Esophagus squamous epithelium (tissue), 5 donors: ENCODE measurements around the gene CACNA2D3. TPM values are rescaled to one million over a fixed set of nuclear protein-coding genes. Genes with fewer than 3 reads are reported as not detected.

Experiments
- DNase-seq: peaks from one replicate; lab custom pipeline; 2025; lab: John Stamatoyannopoulos, UW
- H3K27ac ChIP-seq, 4 donors: fragments of 200-600 bp; sonication (generic); one replicate each; pipeline ENCODE4 v1.5.1; 2016 to 2019; ENCODE audit warnings: mild to moderate bottlenecking in 1 of 4
- H3K27me3 ChIP-seq, 4 donors: fragments of 200-600 bp; sonication (generic); 1 replicate in 3 of 4; 2 replicates in 1 of 4; pipeline versions ENCODE4 v1.5.1 to v1.6.0; 2017 to 2021; ENCODE audit warnings: antibody characterized with exemption in 1 of 4
- H3K36me3 ChIP-seq, 3 donors: fragments of 200-600 bp; sonication (generic); one replicate each; pipeline ENCODE4 v1.5.1; 2016 to 2019
- H3K4me1 ChIP-seq, 3 donors: fragments of 200-600 bp; sonication (generic); one replicate each; pipeline ENCODE4 v1.5.1; 2017 to 2019
- H3K4me3 ChIP-seq, 4 donors: fragments of 200-600 bp; sonication (generic); 1 replicate in 3 of 4; 2 replicates in 1 of 4; pipeline ENCODE4 v1.5.1; 2016 to 2019; ENCODE audit warnings: mild to moderate bottlenecking in 2 of 4, moderate library complexity in 1 of 4
- H3K9me3 ChIP-seq, 3 donors: fragments of 200-600 bp; sonication (generic); one replicate each; pipeline ENCODE4 v1.5.1; 2016 to 2019
- CTCF ChIP-seq, 6 experiments: fragments of 450-650 bp in 4 of 6; fragments of 200-600 bp in 2 of 6; sonication (generic) in 2 of 6; IDR thresholded peaks; one replicate each; pipeline ENCODE4 v1.5.1; 2016 to 2019; ENCODE audit warnings: antibody characterized with exemption in 6 of 6, mild to moderate bottlenecking in 4 of 6, moderate library complexity in 4 of 6
- POLR2A ChIP-seq, 4 donors: fragments of 450-650 bp; IDR thresholded peaks; one replicate each; pipeline ENCODE4 v1.6.1; 2017; ENCODE audit warnings: antibody characterized with exemption in 4 of 4, mild to moderate bottlenecking in 4 of 4, moderate library complexity in 3 of 4
- WGBS, 2 donors: methylation state at CpG; one replicate each; pipeline ENCODE4 v1.1.5; 2018; 5-methylcytosine and 5-hydroxymethylcytosine counted together
- intact Hi-C: fragments of 100-400 bp; cut with DNase I; formaldehyde crosslinking; loops from one replicate; pipeline ENCODE4 v1.15.0; 2022
- total RNA-seq, 4 donors: library from RNA; depleted of rRNA; stranded (reverse); fragments of >200 nt; gene quantifications; one replicate each; pipeline ENCODE4 v1.1.0, GENCODE V29; 2016
- donor health status: DM: yes; HTN: yes; CAD: no.

Gene CACNA2D3
- total RNA-seq, 4 donors from 2014 or later: 1.2 to 7.1 (median 5.1) TPM

DNA sequence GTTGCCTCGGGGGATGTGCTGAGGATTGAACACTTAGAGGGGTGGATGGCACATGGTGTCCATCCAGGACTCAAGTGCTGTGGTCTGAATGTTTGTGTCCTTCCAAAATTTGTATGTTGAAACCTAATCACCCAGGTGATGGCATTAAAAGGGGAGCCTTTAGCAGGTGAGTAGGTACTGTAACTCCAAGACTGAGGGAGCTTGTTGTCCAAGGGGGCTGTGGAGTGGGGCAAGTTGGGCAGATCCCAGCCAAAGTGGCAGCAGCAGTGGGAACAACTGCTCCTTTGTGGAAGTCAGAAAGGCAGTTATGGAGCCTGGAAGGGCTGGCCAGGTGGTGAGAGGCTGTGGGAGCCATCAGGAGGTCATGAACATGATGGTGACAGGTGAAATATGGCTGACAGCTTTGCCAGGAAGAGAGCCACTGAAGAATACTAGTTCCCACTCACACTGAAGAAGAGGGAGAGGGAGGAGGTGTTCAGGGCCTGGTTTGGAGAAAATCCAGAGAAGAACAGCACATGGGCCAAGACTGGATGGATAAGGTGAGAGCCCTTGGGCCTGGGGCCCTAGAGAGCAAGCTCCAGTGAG, 385.6 kb downstream of the CACNA2D3 start:
- Histone ChIP-seq H3K36me3 (no peaks in the 10 kb centered on the region), H3K4me3 (no peak overlapping the region), H3K4me1 (no peaks in the 10 kb centered on the region), H3K27me3 (no peaks in the 10 kb centered on the region), H3K9me3 (no peaks in the 10 kb centered on the region), H3K27ac (no peak overlapping the region)
- DNase-seq: no peak
- intact Hi-C loops: no loop called here
- no peak for TF ChIP-seq CTCF (IDR thresholded peaks at IDR 0.05)
- no peak for TF ChIP-seq POLR2A (IDR thresholded peaks at IDR 0.05)
- 80% methylated on average over 1 of the region's 1 CpG; no CpG with 5 or more reads in 1 of the 2 donors for WGBS, 2 donors

DNA sequence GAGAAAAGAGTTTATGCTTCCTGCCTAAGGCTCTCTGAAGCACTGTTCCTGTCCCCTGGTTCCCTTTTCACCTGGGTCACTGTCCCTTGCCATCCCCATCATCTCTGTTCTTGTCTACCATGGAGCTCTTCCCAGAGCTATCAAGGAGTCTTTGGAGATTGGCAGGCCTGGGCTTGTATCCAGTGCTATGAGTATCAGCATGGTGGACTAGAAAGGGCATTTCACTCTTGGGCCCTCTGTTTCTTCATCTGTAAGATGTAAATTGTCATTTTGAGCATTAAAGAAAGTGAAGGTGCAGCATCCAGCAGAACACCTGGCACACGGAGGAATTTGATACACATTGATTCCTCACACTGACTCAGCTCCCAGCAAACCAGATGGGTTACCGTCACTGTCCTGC, 388.2 kb downstream of the CACNA2D3 start:
- no peaks in the 10 kb centered on the region for H3K4me1 ChIP-seq
- H3K27me3 ChIP-seq: no peaks in the 10 kb centered on the region
- intact Hi-C loops: no loop called here
- no peak overlapping the region for H3K27ac ChIP-seq
- TF ChIP-seq POLR2A (IDR thresholded peaks at IDR 0.05): no peak
- TF ChIP-seq CTCF (IDR thresholded peaks at IDR 0.05): no peak
- no peaks in the 10 kb centered on the region for H3K36me3 ChIP-seq
- WGBS, 2 donors: 76 to 79% methylated on average over 2 of the region's 2 CpGs
- H3K4me3 ChIP-seq: no peak overlapping the region
- DNase-seq: no peak
- H3K9me3 ChIP-seq: no peaks in the 10 kb centered on the region

- H3K4me1 ChIP-seq: no peaks in the 10 kb centered on the region
- no peak overlapping the region for H3K27ac ChIP-seq
- H3K9me3 ChIP-seq: no peaks in the 10 kb centered on the region
- H3K27me3 ChIP-seq: no peaks in the 10 kb centered on the region
- TF ChIP-seq CTCF (IDR thresholded peaks at IDR 0.05): no peak
- no peak for TF ChIP-seq POLR2A (IDR thresholded peaks at IDR 0.05)
- intact Hi-C loops: no loop called here
- 73 to 77% methylated on average over 4 of the region's 4 CpGs for WGBS, 2 donors
- H3K36me3 ChIP-seq: no peaks in the 10 kb centered on the region
- H3K4me3 ChIP-seq: no peak overlapping the region
- DNase-seq: no peak
Measured at GRCh38 chr3:54511766-54512365, 389.5 kb downstream of the CACNA2D3 start.

DNA sequence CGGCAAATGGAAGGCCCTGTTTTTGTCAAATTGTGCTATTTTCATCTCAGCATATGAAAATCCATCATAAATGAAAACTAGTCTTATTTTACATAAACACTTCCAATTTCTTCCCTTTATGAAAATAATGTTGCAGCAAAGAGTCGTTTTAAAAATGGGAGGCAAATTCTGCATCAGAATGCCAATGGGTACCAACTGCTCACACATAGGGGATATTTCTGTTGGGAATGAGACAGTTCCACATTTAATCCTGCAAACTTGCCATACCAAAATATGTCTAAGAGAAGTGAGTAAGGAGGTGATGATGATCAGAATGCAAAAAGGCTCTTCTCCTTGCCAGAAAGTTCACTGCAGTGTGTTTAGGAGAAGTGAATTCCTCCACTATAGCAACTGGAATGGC, 391.7 kb downstream of the CACNA2D3 start:
- no peak for DNase-seq
- no peaks in the 10 kb centered on the region for H3K36me3 ChIP-seq
- no peaks in the 10 kb centered on the region for H3K27me3 ChIP-seq
- 81 to 83% methylated on average over 2 of the region's 2 CpGs for WGBS, 2 donors
- no peak overlapping the region for H3K4me3 ChIP-seq
- H3K4me1 ChIP-seq: no peaks in the 10 kb centered on the region
- H3K27ac ChIP-seq: no peak overlapping the region
- intact Hi-C loops: no loop called here
- no peaks in the 10 kb centered on the region for H3K9me3 ChIP-seq
- no peak for TF ChIP-seq CTCF (IDR thresholded peaks at IDR 0.05)
- no peak for TF ChIP-seq POLR2A (IDR thresholded peaks at IDR 0.05)

DNA sequence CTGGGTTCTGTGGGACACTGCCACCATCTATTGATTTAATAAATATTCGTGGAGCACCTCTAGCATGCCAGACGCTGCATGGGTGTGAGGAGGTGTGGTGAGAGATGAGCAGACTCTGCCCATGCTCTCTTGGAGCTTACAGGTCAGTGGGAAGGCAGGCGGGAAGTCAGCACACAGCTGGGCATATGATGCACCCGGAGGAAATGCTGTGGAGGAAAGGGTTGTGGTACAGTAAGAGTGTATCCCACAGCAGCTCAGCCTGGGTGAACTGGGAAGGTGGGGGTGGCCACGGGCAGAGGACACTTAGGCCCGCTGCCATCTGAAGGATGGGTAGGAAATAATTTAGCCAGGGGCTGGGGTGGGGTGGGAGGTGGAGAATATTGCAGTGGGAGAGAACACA, 392.1 kb downstream of the CACNA2D3 start:
- Histone ChIP-seq H3K27ac (no peak overlapping the region), H3K4me1 (no peaks in the 10 kb centered on the region), H3K9me3 (no peaks in the 10 kb centered on the region), H3K27me3 (no peaks in the 10 kb centered on the region), H3K36me3 (no peaks in the 10 kb centered on the region), H3K4me3 (no peak overlapping the region)
- DNase-seq: no peak
- TF ChIP-seq CTCF (IDR thresholded peaks at IDR 0.05): no peak
- TF ChIP-seq POLR2A (IDR thresholded peaks at IDR 0.05): no peak
- intact Hi-C loops: no loop called here
- 75 to 85% methylated on average over 5 to 6 of the region's 6 CpGs for WGBS, 2 donors
